HepG2 (cell line): Measurements from ENCODE around the gene SNAP23. TPM values are rescaled to one million over a fixed set of nuclear protein-coding genes. Genes with fewer than 3 reads are reported as not detected.
A peak's percentile ranks its signal among the peaks of the same experiment; 100 is the strongest.

Experiments used
- ATAC-seq: fragments of 200-7000 bp; cut with Tn5 transposase; 3 replicates; pipeline ENCODE4 v1.9.1; 2020; ENCODE audit warnings: mild to moderate bottlenecking, moderate library complexity
- BruUV-seq: library from RNA; stranded (reverse); fragments of 400-500 nt; replicated peaks from 2 replicates; lab custom pipeline; 2021; lab: Mats Ljungman, UMichigan
- CTCF ChIA-PET: fragments of 300-600 bp; formaldehyde crosslinking; extraction: SDS; loops from one replicate; lab custom pipeline; 2021; ENCODE audit warnings: low total read pairs, inconsistent platforms, low intra/inter-chr PET ratio; lab: Yijun Ruan, JAX
- POLR2A ChIA-PET: fragments of 350-600 bp; sonication (Branson Sonifier 250); formaldehyde crosslinking; loops from one replicate; lab custom pipeline; 2020; ENCODE audit warnings: antibody characterized with exemption, inconsistent platforms; lab: Yijun Ruan, JAX
- DNase-seq: peaks from one replicate; pipeline ENCODE4 v3.0.0-alpha.2; 2015; ENCODE audit warnings: low spot score
- FAIRE-seq: peaks from 3 replicates; lab custom pipeline; 2011; peaks lifted over from hg19 to GRCh38; lab: Jason Lieb, UNC
- H2AFZ ChIP-seq: one replicate; pipeline ENCODE4 v1.6.1; 2011; ENCODE audit warnings: low read length, inconsistent platforms
- H3K27ac ChIP-seq: fragments of 300-600 bp; 3 replicates; pipeline ENCODE4 v1.8.0; 2011; ENCODE audit warnings: mixed run types, mild to moderate bottlenecking, mixed read lengths, low read length, inconsistent platforms; ENCODE audit not compliant: insufficient read depth; ENCODE audit errors: extremely low read length
- H3K27me3 ChIP-seq, 2 experiments: fragments of 200-600 bp in 1 of 2; 2 replicates in 1 of 2; 3 replicates in 1 of 2; pipeline versions ENCODE4 v1.6.0 to v1.8.0; 2011; ENCODE audit warnings: low read length in 2 of 2, mild to moderate bottlenecking in 2 of 2, moderate library complexity in 2 of 2, inconsistent platforms in 1 of 2; ENCODE audit not compliant: insufficient read depth in 2 of 2, control insufficient read depth in 1 of 2
- H3K36me3 ChIP-seq, 2 experiments: fragments of 200-600 bp in 1 of 2; replicated peaks in 1 of 2; 2 replicates in 1 of 2; 3 replicates in 1 of 2; pipeline versions ENCODE4 v1.5.1 to v1.8.0; 2011; ENCODE audit warnings: low read length in 2 of 2, inconsistent platforms in 1 of 2; ENCODE audit not compliant: insufficient read depth in 2 of 2, control insufficient read depth in 1 of 2
- H3K4me1 ChIP-seq: 2 replicates; pipeline ENCODE4 v1.5.1; 2012; ENCODE audit warnings: low read length, inconsistent platforms; ENCODE audit not compliant: insufficient read depth
- H3K4me2 ChIP-seq: 2 replicates; pipeline ENCODE4 v1.6.0; 2011; ENCODE audit warnings: low read depth, low read length, inconsistent platforms
- H3K4me3 ChIP-seq, 3 experiments: fragments of 200-600 bp in 1 of 3; sonication (generic), shearing (Covaris generic) in 1 of 3; replicated peaks in 1 of 3; 2 replicates each; pipeline ENCODE4 v1.5.1; 2011 to 2016; ENCODE audit warnings: low read length in 3 of 3, inconsistent platforms in 2 of 3, low read depth in 2 of 3, mild to moderate bottlenecking in 2 of 3, control low read depth in 1 of 3, mixed read lengths in 1 of 3; ENCODE audit not compliant: insufficient read depth in 1 of 3
- H3K79me2 ChIP-seq: one replicate; pipeline ENCODE4 v1.6.1; 2011; ENCODE audit warnings: low read length, inconsistent platforms; ENCODE audit not compliant: insufficient read depth
- H3K9ac ChIP-seq: 2 replicates; pipeline ENCODE4 v1.6.0; 2011; ENCODE audit warnings: mild to moderate bottlenecking, low read depth, low read length, inconsistent platforms; ENCODE audit not compliant: insufficient read depth
- H3K9me3 ChIP-seq: 2 replicates; pipeline ENCODE4 v1.5.1; 2012; ENCODE audit warnings: mild to moderate bottlenecking, low read length
- H4K20me1 ChIP-seq: 2 replicates; pipeline ENCODE4 v1.6.0; 2011; ENCODE audit warnings: inconsistent platforms, mild to moderate bottlenecking, low read length, moderate library complexity; ENCODE audit not compliant: insufficient read depth
- GABPA ChIP-seq, 2 experiments: IDR thresholded peaks; 2 replicates each; pipeline ENCODE4 v1.6.1; 2011 to 2016; ENCODE audit warnings: low read depth in 2 of 2, low read length in 1 of 2, missing biosample characterization in 1 of 2, missing genetic modification characterization in 1 of 2
- IRX3 ChIP-seq: sonication (generic); formaldehyde crosslinking; IDR thresholded peaks from 2 replicates; pipeline ENCODE4 v1.8.1; 2023; ENCODE audit warnings: mild to moderate bottlenecking, low read depth, missing genetic modification reagents, borderline replicate concordance
- KDM5A ChIP-seq: fragments of 200-600 bp; sonication (generic); IDR thresholded peaks from 2 replicates; pipeline ENCODE4 v1.7.0; 2018; ENCODE audit warnings: antibody characterized with exemption, mild to moderate bottlenecking, low read length, borderline replicate concordance
- KDM5B ChIP-seq: sonication (generic); formaldehyde crosslinking; IDR thresholded peaks from 2 replicates; pipeline ENCODE4 v1.4.0; 2020; ENCODE audit warnings: missing genetic modification reagents, mild to moderate bottlenecking, borderline replicate concordance
- PAWR ChIP-seq: sonication (generic); formaldehyde crosslinking; IDR thresholded peaks from 2 replicates; pipeline ENCODE4 v1.4.0; 2020; ENCODE audit warnings: missing genetic modification reagents, mild to moderate bottlenecking, borderline replicate concordance
- PHF21A ChIP-seq: sonication (generic); formaldehyde crosslinking; IDR thresholded peaks from 2 replicates; pipeline ENCODE4 v1.5.0; 2020; ENCODE audit warnings: mild to moderate bottlenecking, missing genetic modification reagents
- POLR2AphosphoS5 ChIP-seq: IDR thresholded peaks from 2 replicates; pipeline ENCODE4 v1.6.1; 2012; ENCODE audit warnings: low read depth, low read length
- YEATS2 ChIP-seq: sonication (generic); formaldehyde crosslinking; IDR thresholded peaks from 2 replicates; pipeline ENCODE4 v1.4.0; 2020; ENCODE audit warnings: missing genetic modification reagents, borderline replicate concordance
- ZBTB3 ChIP-seq: sonication (generic); formaldehyde crosslinking; IDR thresholded peaks from 2 replicates; pipeline ENCODE4 v1.4.0; 2020; ENCODE audit warnings: low read depth, mild to moderate bottlenecking, moderate library complexity, missing genetic modification reagents, borderline replicate concordance
- ZBTB34 ChIP-seq: sonication (generic); formaldehyde crosslinking; IDR thresholded peaks from 2 replicates; pipeline ENCODE4 v1.8.0; 2022; ENCODE audit warnings: mild to moderate bottlenecking, missing genetic modification reagents
- ZNF20 ChIP-seq: sonication (generic); formaldehyde crosslinking; IDR thresholded peaks from 2 replicates; pipeline ENCODE4 v1.4.0; 2020; ENCODE audit warnings: mild to moderate bottlenecking, moderate library complexity, missing genetic modification reagents
- ZNF343 ChIP-seq: sonication (generic); formaldehyde crosslinking; IDR thresholded peaks from 2 replicates; pipeline ENCODE4 v1.4.0; 2020; ENCODE audit warnings: mild to moderate bottlenecking, missing genetic modification reagents
- ZNF484 ChIP-seq: sonication (generic); formaldehyde crosslinking; IDR thresholded peaks from 2 replicates; pipeline ENCODE4 v1.5.1; 2020; ENCODE audit warnings: mild to moderate bottlenecking, low read depth, missing genetic modification reagents, borderline replicate concordance
- ZNF546 ChIP-seq: sonication (generic); formaldehyde crosslinking; conservative IDR thresholded peaks from 2 replicates; pipeline ENCODE4 v1.8.1; 2023; ENCODE audit warnings: mild to moderate bottlenecking, missing genetic modification reagents
- ZNF567 ChIP-seq: sonication (generic); formaldehyde crosslinking; IDR thresholded peaks from 2 replicates; pipeline ENCODE4 v1.8.1; 2023; ENCODE audit warnings: mild to moderate bottlenecking, missing genetic modification reagents, borderline replicate concordance
- WGBS: methylation state at CpG from one replicate; pipeline ENCODE4 v1.1.6; 2017; ENCODE audit warnings: low lambda C conversion rate; 5-methylcytosine and 5-hydroxymethylcytosine counted together
- in situ Hi-C: cut with HindIII; loops from 2 replicates; pipeline ENCODE4 v1.10.0; 2017; ENCODE audit warnings: low pct_unique_long_range_greater_than_20kb; ENCODE audit not compliant: extremely low pct_ligation_motif_present
- intact Hi-C: fragments of 100-400 bp; cut with micrococcal nuclease; formaldehyde crosslinking; loops from one replicate; pipeline ENCODE4 v1.10.0; 2022; ENCODE audit not compliant: unreplicated experiment
- polyA plus RNA-seq, 8 experiments: library from polyadenylated mRNA; depleted of rRNA in 3 of 8; stranded (reverse) in 7 of 8; unstranded in 1 of 8; fragments of >200 nt; fragmentation: Illumina TruSeq in 4 of 8; extraction: Trizol in 4 of 8; gene quantifications; 2 replicates each; pipeline versions ENCODE4 v1.2.1 to v1.2.3, GENCODE V29; 2011 to 2016; ENCODE audit warnings: low read depth in 4 of 8, missing spikeins in 1 of 8, mixed read lengths in 1 of 8; ENCODE audit not compliant: insufficient read depth in 1 of 8
- total RNA-seq, 5 experiments: library from RNA; depleted of rRNA; stranded (reverse); fragments of >200 nt; fragmentation: Illumina TruSeq; extraction: Trizol; gene quantifications; 2 replicates each; pipeline ENCODE4 v1.2.3, GENCODE V29; 2016; ENCODE audit warnings: low read depth in 1 of 5
- TF ChIP-seq, protein P1 (sequence below): IDR thresholded peaks from 2 replicates; pipeline ENCODE4 v1.6.1; 2016

Gene SNAP23
- total and polyA plus RNA-seq, 2 of the 13 experiments (the other 11 are each of a cell fraction or from before 2014, with no cell fraction given), result 37.0 to 101 TPM

DNA sequence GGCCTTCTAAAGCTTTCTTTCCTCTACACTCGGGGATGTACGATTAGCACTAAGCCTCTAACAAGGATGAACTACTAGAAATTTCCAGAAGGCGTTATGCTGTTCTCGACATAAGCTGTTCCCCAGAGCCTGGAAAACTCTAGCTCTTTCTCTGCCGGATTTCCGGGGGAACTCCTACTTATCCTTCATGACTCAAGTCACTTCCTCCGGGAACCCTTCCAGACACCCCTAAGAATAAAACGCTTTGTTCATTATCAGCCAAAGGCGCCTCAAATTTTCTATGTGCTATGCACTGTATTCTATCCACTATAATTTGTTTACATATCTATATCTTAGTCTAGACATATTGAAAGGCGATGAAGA, 455 bp upstream of the SNAP23 start:
- FAIRE-seq (no peak), ATAC-seq (no peak; the same call in 2 of the 3 replicates), DNase-seq (peak; percentile 34)
- H3K4me1 ChIP-seq, result peaks cover 66% of the 10 kb centered on the region
- H2AFZ ChIP-seq, result peak overlapping the region; percentile 94
- H4K20me1 ChIP-seq, result no peaks in the 10 kb centered on the region
- peaks cover 41% of the 10 kb centered on the region for H3K79me2 ChIP-seq
- in situ Hi-C loops, result no loop called here
- no peaks in the 10 kb centered on the region for H3K9me3 ChIP-seq
- WGBS, result 4% methylated on average over 10 of the region's 10 CpGs
- CTCF ChIA-PET, result no interaction called here
- POLR2A ChIA-PET, result interaction anchor here (0.8 to 2.8 kb wide), 10 partner anchors 10 to 222 kb away, joined by 3 to 18 read pairs (median 8); partner anchors contain the start of genes GANC, HAUS2, LRRC57 and STARD9
- peak overlapping the region; percentile 82 for H3K27ac ChIP-seq
- peak overlapping the region; percentile 48 to 84 (median 78) for H3K4me3 ChIP-seq
- peak overlapping the region; percentile 77 for H3K9ac ChIP-seq
- TF ChIP-seq IRX3, result no peak
- peak; percentile 10; the same call in 1 of the 2 replicates for TF ChIP-seq ZNF343 (CRISPR knock-in tag)
- no peak for TF ChIP-seq KDM5B (CRISPR knock-in tag)
- TF ChIP-seq, protein P1, sequence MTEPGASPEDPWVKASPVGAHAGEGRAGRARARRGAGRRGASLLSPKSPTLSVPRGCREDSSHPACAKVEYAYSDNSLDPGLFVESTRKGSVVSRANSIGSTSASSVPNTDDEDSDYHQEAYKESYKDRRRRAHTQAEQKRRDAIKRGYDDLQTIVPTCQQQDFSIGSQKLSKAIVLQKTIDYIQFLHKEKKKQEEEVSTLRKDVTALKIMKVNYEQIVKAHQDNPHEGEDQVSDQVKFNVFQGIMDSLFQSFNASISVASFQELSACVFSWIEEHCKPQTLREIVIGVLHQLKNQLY (CRISPR knock-in tag), result 0 out of 2 replicates have a peak, but pooled peaks have one; percentile 20
- TF ChIP-seq ZBTB3 (CRISPR knock-in tag), result no peak
- TF ChIP-seq YEATS2 (CRISPR knock-in tag), result 0 out of 2 replicates have a peak, but pooled peaks have one; percentile 6
- no peak for TF ChIP-seq ZNF20 (CRISPR knock-in tag)
- no peak for TF ChIP-seq GABPA (IDR thresholded peaks at IDR 0.05; ENCODE audit: low read depth, low read length)
- peak; percentile 61 for TF ChIP-seq GABPA (CRISPR knock-in tag; IDR thresholded peaks at IDR 0.05; ENCODE audit: low read depth)
- no peak for TF ChIP-seq ZBTB34 (CRISPR knock-in tag)
- 0 out of 2 replicates have a peak, but pooled peaks have one; percentile 13 for TF ChIP-seq ZNF546 (CRISPR knock-in tag)
- TF ChIP-seq PHF21A, result peak; percentile 34; the same call in 1 of the 2 replicates
- no peak for TF ChIP-seq ZNF567 (CRISPR knock-in tag)
- TF ChIP-seq PAWR (CRISPR knock-in tag), result no peak
- TF ChIP-seq POLR2AphosphoS5, result no peak
- peak; percentile 39; the same call in 1 of the 2 replicates for TF ChIP-seq KDM5A
- TF ChIP-seq ZNF484 (CRISPR knock-in tag), result no peak
- H3K36me3 ChIP-seq, result no peaks in the 10 kb centered on the region
- peak overlapping the region; percentile 82 for H3K4me2 ChIP-seq
- BruUV-seq, result TSS peak; percentile 84
- H3K27me3 ChIP-seq, result no peaks in the 10 kb centered on the region; a peak in 1 of 5 replicates
- intact Hi-C loops, result loop anchor here (5.0 kb wide), 1 partner anchor 157 kb away; no protein-coding TSS in a partner anchor
